Spleen (tissue), 7 donors: ENCODE results near the gene FAM210A.

Experiments used
- CTCF ChIP-seq, 11 experiments: fragments of 200-600 bp in 7 of 11; fragments of 450-650 bp in 4 of 11; sonication (generic) in 4 of 11; IDR thresholded peaks in 8 of 11; conservative IDR thresholded peaks in 3 of 11; 1 replicate in 7 of 11; 2 replicates in 4 of 11; pipeline versions ENCODE4 v1.4.0 to v1.8.0; 2016 to 2021; ENCODE audit warnings: antibody characterized with exemption in 11 of 11, inconsistent platforms in 4 of 11, mild to moderate bottlenecking in 1 of 11
- POLR2A ChIP-seq, 3 donors: fragments of 450-650 bp; IDR thresholded peaks; one replicate each; pipeline ENCODE4 v1.5.1; 2017; ENCODE audit warnings: antibody characterized with exemption in 3 of 3, mild to moderate bottlenecking in 1 of 3
- POLR2AphosphoS5 ChIP-seq, 3 donors: sonication (generic); formaldehyde crosslinking; IDR thresholded peaks; one replicate each; pipeline ENCODE4 v1.5.1; 2017; ENCODE audit warnings: antibody characterized with exemption in 3 of 3
- donor health status: DM: no; HTN: no; CAD: no; lungs with moderate emphysema.
- donor health status: DM: no; HTN: no; CAD: no.
- donor health status: DM: no; HTN: no; CAD: no.

- no peak for TF ChIP-seq POLR2AphosphoS5 (IDR thresholded peaks at IDR 0.05)
- no peak for TF ChIP-seq CTCF (IDR thresholded peaks at IDR 0.05 in 8 of 11, conservative IDR thresholded peaks at IDR 0.05 in 3 of 11)
- TF ChIP-seq POLR2A (IDR thresholded peaks at IDR 0.05): no peak
Observed at GRCh38 chr18:13703899-13704298, 22.5 kb downstream of the FAM210A start.
